Stimulated activated CD8-positive, alpha-beta memory T cell treated with anti-CD3 and anti-CD28 coated beads, Interleukin-4, amount 100 ng/mL, for 48 hours (primary cell): ENCODE results near the gene THAP7.

Experiments used
- DNase-seq: peaks from one replicate; pipeline ENCODE4 v3.0.0-alpha.2; 2020

THAP7 gene

GRCh38 chr22:20962491-20962945, 39.4 kb downstream of the THAP7 start:
- no peak for DNase-seq

GRCh38 chr22:20960609-20961008, 41.3 kb downstream of the THAP7 start:
- no peak for DNase-seq

GRCh38 chr22:20959578-20960461, 42.1 kb downstream of the THAP7 start:
- no peak for DNase-seq

GRCh38 chr22:20957683-20958431, 44.1 kb downstream of the THAP7 start:
- DNase-seq = no peak

- no peak for DNase-seq
Measured at GRCh38 chr22:20957102-20957682, 44.7 kb downstream of the THAP7 start.

- no peak for DNase-seq
Measured at GRCh38 chr22:20956258-20957101, 45.4 kb downstream of the THAP7 start.

GRCh38 chr22:20955548-20955947, 46.4 kb downstream of the THAP7 start:
- no peak for DNase-seq

GRCh38 chr22:20953668-20954500, 48.0 kb downstream of the THAP7 start:
- no peak for DNase-seq

- no peak for DNase-seq
Measured at GRCh38 chr22:20953342-20953608, 48.6 kb downstream of the THAP7 start.

- no peak for DNase-seq
Measured at GRCh38 chr22:20952544-20953341, 49.2 kb downstream of the THAP7 start.

GRCh38 chr22:20951932-20952380, 50.0 kb downstream of the THAP7 start:
- no peak for DNase-seq

- DNase-seq = no peak
Measured at GRCh38 chr22:20951151-20951931, 50.6 kb downstream of the THAP7 start.

GRCh38 chr22:20949698-20950183, 52.2 kb downstream of the THAP7 start:
- DNase-seq = no peak
